ENCODE data around the gene PSMB3.

PSMB3 gene

DNA sequence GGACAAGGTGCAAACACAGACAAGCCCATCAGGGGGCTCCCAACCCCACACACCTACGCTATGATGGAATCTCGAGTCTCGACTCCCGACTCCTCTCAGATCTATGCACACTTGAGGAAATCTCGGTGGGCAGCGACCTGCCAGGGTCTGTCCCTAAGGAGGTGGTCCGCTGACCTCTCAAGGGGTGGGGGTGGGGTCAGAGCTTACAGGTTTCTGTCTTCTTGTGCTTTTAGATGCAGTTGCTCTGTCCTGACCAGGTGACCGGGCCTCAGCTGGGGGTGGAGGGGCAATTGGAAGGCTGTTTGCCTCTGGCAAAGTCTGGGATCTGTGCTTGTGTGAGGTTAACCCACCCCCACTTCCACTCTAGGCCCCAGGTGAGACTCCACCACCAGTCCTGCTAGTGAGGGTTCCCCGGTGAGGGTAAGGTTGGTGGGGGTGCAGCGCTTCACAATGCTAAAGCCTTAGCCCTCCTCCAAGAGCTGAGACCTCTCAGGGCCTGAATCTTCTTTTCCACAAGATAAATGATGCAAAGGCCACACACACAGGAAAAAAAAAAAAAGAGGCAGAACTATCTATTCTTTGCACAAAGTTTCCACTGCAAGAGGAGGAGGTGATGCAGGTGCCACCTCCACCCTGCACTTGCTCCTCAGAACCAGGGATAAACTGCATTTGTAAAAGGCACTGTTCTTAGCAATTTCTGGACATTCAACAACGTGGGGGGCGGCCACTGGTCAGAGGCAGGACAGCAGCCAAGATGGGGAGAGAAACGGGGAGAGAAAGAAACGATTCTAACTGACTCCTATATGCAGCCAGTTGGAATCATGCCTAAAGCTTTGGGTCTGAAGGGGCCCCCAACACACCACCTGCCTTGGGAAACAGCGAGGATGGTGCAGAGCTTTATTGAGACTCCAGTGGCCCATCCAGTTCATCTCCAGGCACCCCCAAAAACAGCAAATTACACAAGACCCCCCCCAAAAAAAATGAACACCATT is 18.3 kb upstream of the PSMB3 start:
- DNase-seq (ENCODE audit: low spot score): no peak

DNA sequence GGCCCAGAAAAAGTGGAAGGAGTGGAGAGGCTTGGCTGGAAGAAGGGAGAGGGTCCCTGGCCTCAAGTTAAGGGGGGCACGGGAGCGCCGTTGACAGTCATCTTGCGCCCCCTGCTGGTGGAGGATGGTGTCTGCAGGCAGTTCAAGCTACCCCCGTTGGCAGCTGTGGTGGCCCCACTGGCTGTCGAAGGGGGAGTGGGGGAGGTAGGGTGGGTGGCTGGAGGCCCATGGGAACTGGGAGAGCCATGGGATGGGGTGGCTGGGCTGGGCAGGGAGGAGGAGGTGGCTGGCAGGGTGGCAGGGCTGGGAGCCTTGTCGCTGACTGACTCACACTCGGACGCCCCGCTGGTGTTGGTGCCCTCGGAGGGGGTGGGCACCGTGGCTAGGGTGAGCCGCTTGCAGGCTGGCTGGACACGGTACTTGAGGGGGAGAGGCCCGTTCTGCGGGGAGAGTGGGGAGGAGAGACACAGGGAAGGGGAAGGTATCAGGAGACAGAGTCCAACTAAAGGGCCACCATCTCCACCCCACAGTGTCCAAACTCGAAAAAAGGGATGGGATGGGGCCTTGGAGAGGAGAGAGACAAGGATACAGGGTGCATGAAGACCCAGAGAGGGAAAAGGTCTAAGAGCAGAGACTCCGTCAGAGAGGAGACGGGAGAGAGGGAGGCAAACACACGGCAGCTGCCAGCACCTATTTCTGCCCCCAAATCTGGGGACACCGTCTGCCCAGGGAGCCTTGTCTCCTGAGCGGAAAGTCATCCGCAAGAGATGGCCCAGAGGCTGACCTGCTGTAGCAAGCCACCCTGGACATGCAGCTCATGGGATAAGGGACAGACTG is 17.2 kb upstream of the PSMB3 start:
- DNase-seq (ENCODE audit: low spot score): peak; percentile 51

DNA sequence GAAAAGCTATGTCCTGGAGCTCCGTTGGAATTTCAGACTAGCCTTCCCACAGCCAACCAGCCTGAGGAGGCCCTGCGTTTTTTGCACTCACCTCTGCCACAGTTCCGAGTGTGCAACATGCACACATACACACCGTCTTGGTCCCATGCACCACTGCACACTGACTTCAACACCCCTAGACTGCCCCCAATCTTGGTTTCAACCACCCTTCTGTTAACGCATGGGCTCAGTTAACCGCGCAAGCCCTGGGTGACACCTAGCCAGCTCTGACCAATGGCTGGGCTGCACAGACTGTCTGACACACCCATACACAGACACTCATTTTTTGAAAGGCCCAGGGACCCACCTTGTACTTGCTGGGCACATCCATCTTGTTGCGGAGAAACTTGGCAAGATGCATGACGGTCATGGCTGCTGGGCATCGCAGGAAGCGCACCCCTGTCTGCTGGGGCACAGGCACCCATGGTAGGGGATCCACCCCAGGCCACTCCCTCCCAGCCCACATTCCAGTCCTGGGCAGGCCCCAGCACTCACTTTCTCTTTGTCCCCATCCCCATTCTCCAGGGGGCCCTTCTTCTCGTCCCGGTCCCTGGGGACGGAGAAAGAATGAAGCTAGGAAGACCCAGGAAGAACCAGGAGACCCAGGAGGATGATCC is 14.4 kb upstream of the PSMB3 start:
- no peak for DNase-seq (ENCODE audit: low spot score)

DNA sequence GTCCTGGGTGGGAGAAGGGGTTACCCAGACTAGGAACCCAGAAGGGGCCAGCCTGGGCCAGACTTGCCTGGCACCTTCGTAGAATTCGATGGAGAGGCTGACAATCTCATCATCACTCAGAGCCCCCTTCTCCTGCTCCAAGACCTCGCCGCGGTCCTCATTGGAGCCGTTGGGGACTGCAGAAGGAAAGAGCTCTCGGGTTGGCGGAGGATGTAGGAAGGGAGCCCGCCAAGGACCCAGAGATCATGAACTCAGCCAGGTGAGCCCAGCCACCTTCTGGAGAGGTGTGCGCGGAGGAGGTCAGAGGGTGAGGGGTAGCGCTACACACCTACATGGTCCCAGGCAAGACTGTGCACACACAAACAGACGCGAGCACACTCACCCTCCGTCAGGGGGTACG is 13.9 kb upstream of the PSMB3 start:
- DNase-seq (ENCODE audit: low spot score): no peak

DNA sequence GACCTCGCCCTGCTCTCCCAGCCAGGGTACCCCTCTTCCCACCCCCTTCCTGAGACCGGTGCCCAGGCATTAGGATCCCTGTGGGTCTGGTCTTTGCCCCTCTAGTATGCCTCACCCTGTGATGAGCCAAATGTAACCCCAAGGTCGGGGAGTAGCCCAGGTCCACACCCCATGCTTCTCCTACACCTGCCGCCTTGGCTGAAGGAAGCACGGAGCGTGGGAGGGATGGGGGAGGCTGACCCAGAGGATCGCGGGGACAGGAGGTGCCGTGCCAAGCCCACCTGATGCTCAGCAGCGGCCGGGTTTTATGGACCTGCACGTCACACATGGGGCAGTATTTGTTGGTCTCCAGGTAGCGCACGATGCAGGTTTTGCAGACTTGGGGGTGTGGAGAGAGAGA is 13.2 kb upstream of the PSMB3 start:
- DNase-seq (ENCODE audit: low spot score): no peak

DNA sequence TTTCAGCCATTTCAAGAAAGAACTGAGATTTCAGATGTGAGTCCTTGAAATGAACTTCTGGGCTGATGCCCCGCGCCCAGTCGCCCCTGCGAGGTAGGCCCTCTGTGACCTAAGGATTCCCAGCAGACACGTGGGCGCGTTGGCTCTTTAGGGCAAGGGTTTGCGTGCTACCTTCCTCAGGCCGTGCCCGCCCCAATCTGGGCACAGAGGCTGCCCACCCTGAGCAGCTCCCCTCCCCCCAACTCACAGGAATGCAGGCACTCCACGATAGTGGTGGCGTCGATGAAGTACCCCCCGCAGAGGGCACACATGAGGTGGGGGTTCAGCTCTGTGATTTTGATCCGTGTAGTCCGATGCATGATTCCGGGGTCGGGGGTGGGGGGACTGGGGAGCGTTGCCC is 12.5 kb upstream of the PSMB3 start:
- no peak for DNase-seq (ENCODE audit: low spot score)

DNA sequence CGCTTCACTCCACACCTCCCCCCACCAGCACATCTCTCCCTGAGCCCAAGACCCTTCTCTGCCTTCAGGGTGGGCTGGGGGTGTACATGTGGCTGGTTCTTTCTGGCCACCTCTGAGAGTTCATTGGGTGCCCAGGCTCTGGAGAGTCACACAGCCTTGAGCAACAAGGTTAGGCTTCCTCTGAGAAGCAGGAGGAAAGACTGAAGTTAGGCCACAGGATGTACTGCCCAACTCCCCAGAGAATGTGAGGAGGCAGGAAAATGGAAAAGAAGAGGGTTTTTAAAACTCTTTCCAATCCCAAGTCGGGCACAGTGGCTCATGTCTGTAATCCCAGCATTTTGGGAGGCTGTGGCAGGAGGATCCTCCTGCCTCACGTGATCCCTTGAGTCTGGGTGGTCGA is 11.7 kb upstream of the PSMB3 start:
- DNase-seq (ENCODE audit: low spot score): no peak

DNA sequence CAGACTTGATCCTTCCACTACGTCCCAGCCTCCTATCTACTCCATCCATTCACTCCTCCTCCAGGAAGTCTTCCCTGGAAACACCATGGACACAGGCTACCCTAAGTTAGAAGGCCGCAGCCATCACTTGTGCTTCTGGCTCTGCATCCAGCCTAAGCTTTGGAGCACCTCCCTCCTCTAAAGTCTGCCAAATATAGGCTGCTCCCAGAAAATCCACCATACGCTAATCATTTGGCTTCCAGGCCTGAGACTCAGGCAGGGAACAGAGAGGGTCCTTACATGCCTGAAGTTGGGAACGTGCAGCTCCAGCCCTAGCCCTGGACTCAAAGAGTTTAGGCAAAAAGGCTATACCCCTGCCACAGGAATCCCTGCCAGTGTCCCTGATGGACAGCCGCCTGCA is 11.1 kb upstream of the PSMB3 start:
- DNase-seq (ENCODE audit: low spot score): no peak

DNA sequence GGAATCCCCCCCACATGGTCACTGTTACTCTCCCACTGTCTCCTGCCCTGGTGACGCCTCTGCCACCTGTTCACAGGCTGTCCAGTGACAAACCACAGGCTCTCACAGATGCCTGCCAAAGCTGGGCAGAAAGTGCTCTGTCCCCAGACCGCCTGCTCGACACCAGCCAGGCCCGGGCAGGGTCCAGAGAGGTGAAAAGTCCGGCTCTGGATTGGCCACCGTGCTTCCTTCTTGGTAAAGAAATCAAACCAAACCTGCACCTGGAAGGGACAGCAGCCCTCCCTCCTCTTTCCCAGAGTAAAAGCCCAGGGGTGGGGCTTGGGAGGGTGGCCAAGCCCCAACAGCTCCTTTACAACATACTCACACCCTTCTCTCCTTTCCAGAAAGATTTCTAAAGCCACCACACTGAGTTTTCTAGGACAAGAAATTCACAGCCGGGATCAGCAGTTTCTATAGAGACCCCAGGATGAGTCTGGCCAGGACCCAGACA is 10.6 kb upstream of the PSMB3 start:
- no peak for DNase-seq (ENCODE audit: low spot score)

DNA sequence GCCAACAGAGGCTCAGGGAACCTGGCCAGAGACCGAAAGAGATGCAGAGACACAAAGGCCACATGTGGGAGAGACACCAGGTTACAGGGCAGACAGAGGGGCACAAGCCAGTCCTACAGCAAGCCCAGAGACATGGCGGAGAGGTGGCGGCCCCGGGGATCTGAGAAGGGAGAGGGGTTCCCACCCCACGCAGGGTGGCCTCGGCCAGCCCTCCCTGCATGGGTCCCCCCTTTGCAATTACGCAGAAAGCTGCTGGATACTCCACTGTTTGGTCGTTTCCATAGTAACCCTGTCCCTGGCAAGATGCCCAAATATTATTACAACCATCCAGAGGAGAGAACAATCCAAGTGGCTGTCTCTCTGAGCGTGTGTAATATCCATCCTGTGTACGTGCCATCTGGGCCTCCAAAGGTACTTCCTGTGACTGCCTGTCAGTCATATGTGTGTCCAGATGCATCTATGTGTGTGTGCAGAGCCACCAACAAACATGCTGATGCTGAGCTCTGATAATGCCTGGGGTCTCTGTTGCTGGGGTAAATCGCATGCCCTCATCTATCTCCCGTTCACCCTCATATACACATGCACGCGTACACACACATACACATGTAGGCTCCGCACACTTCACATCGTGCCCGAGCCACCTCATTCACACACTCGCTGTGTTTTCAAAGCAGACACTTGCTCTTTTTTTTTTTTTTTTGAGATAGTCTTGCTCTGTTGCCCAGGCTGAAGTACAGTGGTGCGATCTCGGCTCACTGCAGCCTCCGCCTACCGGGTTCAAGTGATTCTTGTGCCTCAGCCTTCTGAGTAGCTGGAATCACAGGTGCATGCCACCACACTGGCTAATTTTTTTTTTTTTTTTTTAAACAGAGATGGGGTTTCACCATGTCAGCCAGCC is 9.9 kb upstream of the PSMB3 start:
- DNase-seq (ENCODE audit: low spot score): peak; percentile 69

DNA sequence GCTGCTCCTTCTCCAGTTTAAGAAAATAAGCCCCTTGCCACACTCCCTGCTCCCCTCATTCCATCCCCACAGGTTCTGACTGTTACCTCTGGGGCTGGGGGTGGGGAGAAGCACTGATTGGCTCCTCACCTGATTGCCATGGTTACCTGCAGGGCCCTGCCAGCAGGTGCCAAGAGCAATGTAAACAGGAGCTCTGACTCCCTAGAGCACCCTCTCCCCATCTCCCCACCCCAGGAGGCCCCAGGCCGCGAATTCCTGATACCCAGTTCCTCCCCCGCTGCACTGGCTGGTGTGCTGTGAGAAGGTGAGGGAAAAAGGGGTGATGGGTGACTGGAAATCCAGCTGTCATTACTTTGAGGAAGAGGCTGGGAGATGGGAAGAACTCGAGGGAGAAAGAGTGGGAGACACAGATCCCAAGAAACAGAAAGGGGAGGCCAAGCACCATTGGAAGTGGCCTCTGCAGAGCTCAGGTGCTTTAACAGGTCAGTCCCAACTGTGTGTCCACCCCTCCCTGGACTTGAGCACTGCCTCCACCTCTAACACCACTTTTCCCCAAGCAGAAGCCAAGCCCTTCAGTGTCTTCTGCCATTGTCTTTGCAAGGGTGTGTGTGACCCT is 8.9 kb upstream of the PSMB3 start:
- DNase-seq (ENCODE audit: low spot score): no peak

DNA sequence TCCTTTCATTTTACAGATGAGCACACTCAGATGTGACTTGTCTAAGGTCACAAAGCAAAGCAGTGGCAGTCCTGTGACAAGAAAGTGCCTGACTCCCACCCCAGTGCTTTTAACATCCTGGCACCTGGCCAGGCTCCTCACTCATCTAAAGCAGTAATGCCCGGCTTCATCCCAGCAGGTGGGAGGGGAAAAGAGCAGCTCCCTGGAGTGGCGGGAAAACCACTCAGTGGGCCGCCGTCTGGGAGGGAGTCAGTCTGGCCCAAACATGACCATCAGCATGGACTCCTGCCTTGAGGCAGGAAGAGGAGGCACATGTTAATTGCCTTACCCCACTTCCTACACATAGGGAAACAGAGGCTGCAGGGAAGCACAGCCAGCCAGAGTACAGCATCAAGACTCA is 7.0 kb upstream of the PSMB3 start:
- no peak for DNase-seq (ENCODE audit: low spot score)

DNA sequence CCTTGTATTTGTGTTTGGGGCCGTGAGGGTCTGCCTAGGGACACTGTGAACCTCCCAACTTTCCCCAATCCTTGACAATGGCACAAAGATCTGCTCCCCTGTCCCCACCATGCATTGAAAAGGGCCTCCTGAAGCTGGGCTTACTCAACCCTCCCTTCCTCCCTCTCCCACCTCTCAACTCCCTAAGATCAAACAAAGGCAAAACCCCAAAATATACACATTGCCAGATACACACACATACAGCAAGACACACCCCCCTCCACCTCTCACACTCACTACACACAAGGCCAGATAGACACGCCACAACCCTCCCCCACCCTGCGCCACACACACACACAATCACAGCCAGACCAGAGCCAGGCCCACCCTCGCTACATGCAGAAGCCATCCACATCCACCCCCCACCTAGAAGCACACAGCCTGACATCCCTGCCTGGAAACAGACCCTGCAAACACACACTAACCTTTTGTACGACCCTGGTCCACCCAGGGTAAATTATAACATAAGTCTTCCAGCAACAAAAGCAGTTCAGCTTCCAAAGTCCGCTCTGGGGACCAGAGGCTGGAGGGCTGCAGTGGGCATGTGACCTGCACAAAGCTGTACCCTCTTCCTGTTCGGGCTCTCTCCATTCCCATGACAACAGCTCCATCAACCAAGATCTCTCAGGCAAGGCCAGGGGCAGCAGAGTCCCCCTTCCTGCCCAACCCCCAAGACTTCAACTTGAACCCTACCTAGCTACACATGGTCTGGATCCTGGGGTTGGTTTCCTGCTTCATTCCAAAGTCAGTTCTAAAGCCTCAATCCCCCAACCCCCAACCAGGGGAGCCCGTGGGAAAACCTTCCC is 6.3 kb upstream of the PSMB3 start:
- no peak for DNase-seq (ENCODE audit: low spot score)

DNA sequence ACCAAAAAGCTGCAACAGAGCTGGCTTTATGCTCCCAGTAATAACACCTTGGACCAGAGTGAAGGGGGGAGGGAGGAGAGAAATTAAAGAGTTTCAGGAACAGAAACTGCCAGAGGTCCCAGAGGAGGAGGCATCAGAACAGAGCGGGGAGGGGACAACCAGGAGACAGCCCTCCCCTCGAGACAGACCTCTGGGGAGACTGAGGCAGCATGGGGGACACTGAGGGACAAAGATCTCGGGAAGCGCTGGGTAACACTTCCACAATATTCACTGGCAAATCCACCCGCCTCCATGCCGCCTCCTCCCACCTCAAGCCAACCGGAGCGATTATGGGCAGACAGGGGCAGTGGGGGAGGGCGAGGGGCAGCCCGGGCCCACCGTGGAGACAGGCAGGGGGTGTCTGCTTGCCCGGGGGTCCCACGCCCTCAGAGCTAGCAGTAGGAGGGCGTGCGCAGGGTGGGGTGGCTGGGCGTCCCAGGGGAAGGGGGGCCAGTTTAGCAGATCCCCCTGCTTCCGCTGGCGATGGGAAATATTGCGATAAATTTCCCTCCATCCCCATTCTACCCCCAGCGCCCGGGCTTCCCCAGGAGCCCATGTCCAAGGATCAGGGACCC is 5.6 kb upstream of the PSMB3 start:
- DNase-seq (ENCODE audit: low spot score): no peak

DNA sequence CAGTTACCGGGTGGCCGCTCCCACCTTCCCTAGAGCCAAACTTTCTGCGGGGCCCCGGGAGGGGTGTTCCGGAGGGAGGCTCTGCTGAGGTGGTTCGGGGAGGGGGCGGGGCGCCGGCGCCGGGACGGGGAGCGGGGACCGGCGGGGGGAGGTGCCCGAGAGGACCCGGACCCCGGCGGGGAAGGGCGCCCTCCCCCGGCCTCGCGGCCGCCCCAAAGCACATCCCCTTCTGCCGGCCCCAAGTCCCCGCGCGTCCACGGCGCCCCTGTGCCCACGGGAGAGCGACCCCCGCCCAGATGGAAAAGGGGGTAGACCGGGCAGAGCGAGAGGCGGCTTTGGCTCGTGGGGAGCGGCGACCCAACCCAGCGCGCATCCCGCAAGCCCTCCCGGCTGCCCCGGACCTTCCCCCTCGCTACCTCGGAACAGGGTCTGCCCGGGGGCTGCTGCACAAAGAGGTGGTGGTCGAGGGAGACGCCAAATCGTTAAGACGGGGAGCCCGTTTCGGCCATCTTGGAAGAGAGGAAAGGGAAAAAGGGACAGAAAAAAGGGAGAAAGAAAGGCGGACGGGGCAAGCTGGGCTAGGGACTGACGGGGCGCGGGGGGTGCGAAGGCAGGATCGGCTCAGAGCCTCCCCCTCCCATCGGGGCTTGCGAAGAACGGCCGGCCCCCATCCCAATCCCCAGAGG is 4.9 kb upstream of the PSMB3 start:
- DNase-seq (ENCODE audit: low spot score): no peak

DNA sequence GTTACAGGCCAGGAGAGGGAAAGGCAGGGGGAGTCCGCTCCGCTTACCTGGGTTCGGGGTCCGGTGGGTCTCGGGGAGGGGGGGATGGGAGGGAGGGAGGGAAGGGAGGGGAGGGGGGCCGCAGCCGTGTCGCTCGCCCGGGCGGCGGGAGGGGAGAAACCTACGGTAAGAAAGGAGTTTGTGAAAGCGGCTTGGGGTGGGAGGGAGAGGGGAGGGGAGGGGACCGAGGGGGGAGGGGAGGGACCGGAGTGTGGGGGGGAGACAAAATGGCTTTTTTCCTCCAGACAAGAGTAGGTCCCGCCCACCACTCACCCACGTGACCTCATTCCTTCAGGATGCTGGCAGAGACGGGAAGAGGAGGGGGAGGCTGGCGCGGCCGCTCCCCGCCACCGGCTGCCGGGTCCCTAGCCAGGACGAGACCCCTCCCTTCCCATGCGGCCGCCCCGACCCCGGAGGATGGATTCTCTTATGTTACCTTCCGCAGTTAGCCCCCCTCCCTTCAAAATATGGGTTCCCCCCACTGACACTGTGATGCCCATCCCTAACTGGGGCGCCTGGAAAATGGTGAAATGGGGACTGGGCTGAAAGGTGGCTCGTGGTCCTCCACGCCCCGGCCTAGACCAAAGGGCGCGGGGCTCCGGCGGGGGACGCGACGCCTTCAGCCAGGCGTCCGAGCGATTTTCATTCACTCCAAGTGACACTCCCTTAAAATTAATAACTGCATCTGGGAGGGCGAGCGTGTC is 4.2 kb upstream of the PSMB3 start, which contains the start of gene PCGF2:
TSS of gene PCGF2 (minus strand) at position 188 of the 743 bp plus-strand sequence. CDS start 7,934 bp downstream, outside the sequence.
- peak; percentile 80 for DNase-seq (ENCODE audit: low spot score)

DNA sequence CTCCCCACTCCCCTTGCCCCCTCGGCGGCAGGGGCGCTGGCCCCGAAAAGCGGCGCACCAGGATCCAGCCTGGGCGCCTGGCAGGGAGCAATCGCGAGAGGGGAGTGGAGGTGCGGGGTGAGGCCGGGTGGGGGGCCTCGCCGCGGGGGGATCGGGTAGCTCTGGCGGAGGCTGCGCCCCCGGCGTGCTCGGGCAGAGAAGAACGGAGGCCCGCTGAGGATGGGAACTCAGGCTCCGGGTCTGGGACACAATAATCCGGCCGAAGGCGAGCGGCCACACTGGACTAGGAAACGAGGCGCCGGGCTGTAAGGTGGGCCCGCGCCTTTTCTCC is 3.7 kb upstream of the PSMB3 start:
- DNase-seq (ENCODE audit: low spot score): no peak

All from COLO829 (cell line).